ENCODE measurements around the gene CACNA1G.

Gene CACNA1G

DNA sequence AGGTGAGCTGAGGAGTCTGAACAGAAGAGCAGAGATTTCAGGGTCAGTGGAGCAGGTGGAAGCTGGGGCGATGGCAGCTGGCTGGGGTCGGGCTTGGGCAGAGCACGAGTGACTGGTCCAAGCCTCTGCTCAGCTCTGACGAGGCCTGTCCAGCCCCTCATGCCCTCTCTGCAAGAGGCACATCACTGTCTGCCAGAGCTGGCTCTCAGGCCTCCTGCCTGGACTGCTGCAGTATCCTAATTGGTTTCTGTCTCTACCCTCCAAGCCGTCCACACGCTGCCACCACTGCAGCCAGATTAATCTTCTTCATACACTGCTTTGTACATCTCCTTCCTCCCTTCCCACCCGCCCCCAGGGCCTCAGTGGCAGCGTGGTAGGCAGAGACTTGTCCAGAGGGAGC lies 25.4 kb downstream of the CACNA1G start:
- H3K4me3 ChIP-seq (ENCODE audit: low read depth, low read length) = no peak overlapping the region

- H3K4me3 ChIP-seq (ENCODE audit: low read depth, low read length) = no peak overlapping the region
Observed at GRCh38 chr17:50586421-50587247, 26.1 kb downstream of the CACNA1G start.

GRCh38 chr17:50587571-50587970 lies 27.1 kb downstream of the CACNA1G start:
- no peak overlapping the region for H3K4me3 ChIP-seq (ENCODE audit: low read depth, low read length)

- no peak overlapping the region for H3K4me3 ChIP-seq (ENCODE audit: low read depth, low read length)
Observed at GRCh38 chr17:50588391-50589049, 28.0 kb downstream of the CACNA1G start.

DNA sequence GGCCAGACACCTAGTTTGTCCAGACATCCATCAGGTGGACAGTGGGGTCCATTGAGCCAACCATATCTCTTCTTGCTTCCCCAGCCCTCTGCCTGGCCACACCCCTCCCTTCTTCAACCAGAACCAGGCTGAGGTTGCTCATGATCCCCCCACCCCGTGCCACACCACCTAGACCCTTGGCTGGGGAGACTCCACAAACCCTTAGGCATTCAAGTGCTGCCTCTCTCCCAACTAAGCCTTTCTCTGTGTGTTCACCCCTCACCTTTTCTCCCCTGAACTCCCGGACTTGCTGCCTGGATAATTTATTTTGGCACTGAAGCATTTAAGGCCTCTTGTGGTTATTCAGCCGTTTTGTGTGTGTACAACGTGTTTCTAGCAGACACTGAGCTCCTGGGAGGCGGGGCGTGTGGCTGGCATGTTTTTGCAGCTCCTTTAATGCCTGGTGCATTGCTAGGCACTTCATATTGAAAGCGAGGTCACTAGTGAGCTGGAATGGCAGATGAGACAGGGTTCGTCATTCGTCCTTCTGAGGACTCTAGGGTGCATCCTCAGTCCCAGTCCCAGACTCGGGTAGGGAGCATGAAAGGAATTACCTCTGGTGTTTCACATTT lies 28.7 kb downstream of the CACNA1G start:
- H3K4me3 ChIP-seq (ENCODE audit: low read depth, low read length) = no peak overlapping the region

DNA sequence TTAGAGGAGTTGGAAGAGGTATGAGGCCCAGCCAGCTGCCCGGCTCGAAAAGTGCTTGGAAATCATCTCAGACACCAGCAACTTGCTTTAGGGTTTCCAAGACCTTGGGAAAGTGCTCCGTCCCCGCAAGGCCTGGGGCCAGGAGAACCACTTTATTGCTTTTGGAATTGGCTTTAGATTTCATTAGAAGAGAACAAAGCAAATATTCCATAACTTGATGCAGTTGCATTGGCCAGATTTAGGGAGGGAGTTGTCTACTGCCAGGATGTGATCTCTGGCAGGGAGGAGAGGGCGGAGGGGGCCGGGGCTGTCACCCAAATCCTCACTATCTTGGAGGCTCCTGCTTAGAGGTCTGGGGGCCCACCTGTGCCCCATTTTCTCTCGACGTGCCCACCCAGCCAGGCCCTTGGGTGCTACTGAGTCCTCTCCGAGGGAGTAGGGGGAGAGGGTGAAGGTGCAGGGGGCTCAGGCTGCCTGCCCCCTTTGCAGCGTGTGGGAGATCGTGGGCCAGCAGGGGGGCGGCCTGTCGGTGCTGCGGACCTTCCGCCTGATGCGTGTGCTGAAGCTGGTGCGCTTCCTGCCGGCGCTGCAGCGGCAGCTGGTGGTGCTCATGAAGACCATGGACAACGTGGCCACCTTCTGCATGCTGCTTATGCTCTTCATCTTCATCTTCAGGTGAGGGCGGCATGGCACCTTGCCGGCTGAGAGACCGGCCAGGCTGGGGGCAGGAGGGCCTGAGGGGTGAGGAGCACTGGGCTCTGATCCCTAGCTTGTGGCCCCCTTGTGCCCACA lies 30.6 kb downstream of the CACNA1G start:
- H3K4me3 ChIP-seq (ENCODE audit: low read depth, low read length) = no peak overlapping the region

DNA sequence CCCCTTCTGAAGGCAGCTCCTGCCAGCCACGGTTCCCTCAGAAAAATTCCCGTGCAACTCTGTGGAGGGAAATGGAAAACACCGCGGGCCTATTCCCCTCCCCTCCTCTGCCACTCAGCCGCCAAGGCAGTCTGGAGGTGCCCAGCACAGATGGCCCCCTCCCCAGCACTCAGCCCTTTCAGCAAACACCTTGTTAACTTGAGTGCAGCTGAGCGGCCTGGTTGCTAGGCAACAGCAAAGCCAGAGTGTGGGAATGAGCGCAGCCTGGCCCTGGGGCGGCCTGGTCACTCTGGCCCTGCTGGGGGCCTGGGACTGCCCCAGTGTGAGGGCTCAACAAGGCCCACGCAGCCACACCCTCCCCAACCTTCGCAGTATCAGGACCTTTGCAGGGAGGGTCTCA lies 32.8 kb downstream of the CACNA1G start:
- no peak overlapping the region for H3K4me3 ChIP-seq (ENCODE audit: low read depth, low read length)

- no peak overlapping the region for H3K4me3 ChIP-seq (ENCODE audit: low read depth, low read length)
Observed at GRCh38 chr17:50594128-50594823, 33.8 kb downstream of the CACNA1G start.

DNA sequence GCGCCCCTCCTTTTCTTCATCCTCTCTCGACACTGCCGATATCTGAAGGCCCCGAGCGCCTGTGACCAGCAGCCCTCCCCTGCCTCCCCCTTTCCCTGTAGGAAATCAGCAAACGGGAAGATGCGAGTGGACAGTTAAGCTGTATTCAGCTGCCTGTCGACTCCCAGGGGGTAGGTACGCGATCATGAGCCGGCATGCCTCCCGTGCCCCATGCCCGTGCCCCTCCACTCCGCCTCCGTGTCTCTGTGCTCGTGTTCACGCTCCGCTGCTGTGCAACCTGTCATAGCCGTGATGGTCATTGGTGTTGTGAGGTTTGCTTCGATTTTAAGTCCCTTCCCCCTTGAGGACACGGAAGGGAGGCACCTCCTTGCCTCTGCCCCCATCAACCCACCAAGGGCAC lies 34.4 kb downstream of the CACNA1G start:
- no peak overlapping the region for H3K4me3 ChIP-seq (ENCODE audit: low read depth, low read length)

GRCh38 chr17:50596191-50597037 lies 35.9 kb downstream of the CACNA1G start:
- H3K4me3 ChIP-seq (ENCODE audit: low read depth, low read length) = no peak overlapping the region

- no peak overlapping the region for H3K4me3 ChIP-seq (ENCODE audit: low read depth, low read length)
Observed at GRCh38 chr17:50598487-50598886, 38.0 kb downstream of the CACNA1G start.

- H3K4me3 ChIP-seq (ENCODE audit: low read depth, low read length) = no peak overlapping the region
Observed at GRCh38 chr17:50599606-50600005, 39.1 kb downstream of the CACNA1G start.

DNA sequence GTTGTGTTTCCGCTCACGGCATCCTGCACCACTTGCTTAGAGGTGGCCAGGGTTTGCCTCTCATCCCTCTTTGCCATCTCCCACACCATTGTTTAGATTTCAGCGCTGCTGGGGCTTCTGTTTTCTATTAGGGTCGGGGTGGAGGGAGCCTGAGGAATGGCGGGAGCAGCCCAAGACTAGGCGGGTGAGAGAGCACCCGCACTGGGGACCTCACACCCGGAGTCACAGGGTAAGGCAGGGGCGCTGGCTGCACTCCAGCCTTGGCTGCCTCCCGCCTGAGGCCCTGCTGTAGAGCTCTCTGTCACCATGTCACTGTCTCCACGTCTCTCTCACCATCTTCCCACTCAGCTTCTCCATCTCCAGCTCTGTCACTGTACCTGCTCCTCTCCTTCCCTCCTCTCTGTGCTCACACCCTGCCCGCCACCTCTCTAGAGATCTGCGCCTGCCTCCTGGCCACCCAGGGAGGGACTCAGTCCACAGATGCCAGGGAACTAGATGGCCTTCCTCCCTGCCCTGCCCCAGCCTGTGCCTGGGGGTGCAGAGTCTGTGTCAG lies 41.4 kb downstream of the CACNA1G start:
- H3K4me3 ChIP-seq (ENCODE audit: low read depth, low read length) = no peak overlapping the region

- H3K4me3 ChIP-seq (ENCODE audit: low read depth, low read length) = no peak overlapping the region
Observed at GRCh38 chr17:50602836-50603235, 42.3 kb downstream of the CACNA1G start.

GRCh38 chr17:50603340-50603739 lies 42.8 kb downstream of the CACNA1G start:
- H3K4me3 ChIP-seq (ENCODE audit: low read depth, low read length) = no peak overlapping the region

- no peak overlapping the region for H3K4me3 ChIP-seq (ENCODE audit: low read depth, low read length)
Observed at GRCh38 chr17:50604513-50604912, 44.0 kb downstream of the CACNA1G start.

GRCh38 chr17:50605429-50605828 lies 44.9 kb downstream of the CACNA1G start:
- no peak overlapping the region for H3K4me3 ChIP-seq (ENCODE audit: low read depth, low read length)

- no peak overlapping the region for H3K4me3 ChIP-seq (ENCODE audit: low read depth, low read length)
Observed at GRCh38 chr17:50607522-50608175, 47.1 kb downstream of the CACNA1G start.
